SK-N-MC (cell line): Measurements from ENCODE around the gene LY9.

Source experiments
- EZH2 ChIP-seq: fragments of 200-600 bp; sonication (generic); IDR thresholded peaks from one replicate; pipeline ENCODE4 v1.6.1; 2017; ENCODE audit warnings: antibody characterized with exemption
- FOXP2 ChIP-seq: optimal IDR thresholded peaks from 2 replicates; pipeline ENCODE3; 2011; ENCODE audit warnings: mild to moderate bottlenecking, moderate library complexity; ENCODE audit not compliant: insufficient read depth; ENCODE audit errors: extremely low read length, control extremely low read depth
- POLR2AphosphoS5 ChIP-seq: IDR thresholded peaks from 2 replicates; pipeline ENCODE4 v1.6.1; 2012; ENCODE audit warnings: mild to moderate bottlenecking, low read depth, low read length, borderline replicate concordance

DNA sequence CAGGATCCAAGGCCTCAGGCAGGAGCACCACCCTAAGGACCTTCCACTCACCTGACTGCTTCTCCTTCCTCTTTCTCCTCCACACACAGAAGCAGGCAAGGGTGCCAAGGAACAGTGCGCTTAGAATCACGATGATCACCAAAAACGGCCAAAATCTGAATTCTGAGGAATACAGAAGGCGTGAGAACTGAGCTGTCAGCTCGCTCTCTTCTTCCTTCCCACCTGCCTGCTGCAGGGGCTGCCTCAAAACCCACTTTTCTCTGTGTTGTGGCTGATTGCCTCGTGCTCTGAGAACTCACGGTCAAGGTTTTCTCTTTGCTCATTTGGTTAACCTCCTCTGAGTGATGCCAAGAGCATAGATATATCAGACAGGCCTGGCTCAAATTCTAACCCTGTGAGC is 42.9 kb downstream of the LY9 start:
- TF ChIP-seq EZH2 (no peak), POLR2AphosphoS5 (no peak), FOXP2 (no peak)
